GM19099 (cell line): ENCODE data around the gene AP5B1.

Experiments
- POLR2A ChIP-seq: IDR thresholded peaks from 3 replicates; pipeline ENCODE4 v1.6.1; 2011; ENCODE audit warnings: low read depth; ENCODE audit not compliant: insufficient read length; ENCODE audit errors: extremely low read depth

Gene AP5B1, protein sequence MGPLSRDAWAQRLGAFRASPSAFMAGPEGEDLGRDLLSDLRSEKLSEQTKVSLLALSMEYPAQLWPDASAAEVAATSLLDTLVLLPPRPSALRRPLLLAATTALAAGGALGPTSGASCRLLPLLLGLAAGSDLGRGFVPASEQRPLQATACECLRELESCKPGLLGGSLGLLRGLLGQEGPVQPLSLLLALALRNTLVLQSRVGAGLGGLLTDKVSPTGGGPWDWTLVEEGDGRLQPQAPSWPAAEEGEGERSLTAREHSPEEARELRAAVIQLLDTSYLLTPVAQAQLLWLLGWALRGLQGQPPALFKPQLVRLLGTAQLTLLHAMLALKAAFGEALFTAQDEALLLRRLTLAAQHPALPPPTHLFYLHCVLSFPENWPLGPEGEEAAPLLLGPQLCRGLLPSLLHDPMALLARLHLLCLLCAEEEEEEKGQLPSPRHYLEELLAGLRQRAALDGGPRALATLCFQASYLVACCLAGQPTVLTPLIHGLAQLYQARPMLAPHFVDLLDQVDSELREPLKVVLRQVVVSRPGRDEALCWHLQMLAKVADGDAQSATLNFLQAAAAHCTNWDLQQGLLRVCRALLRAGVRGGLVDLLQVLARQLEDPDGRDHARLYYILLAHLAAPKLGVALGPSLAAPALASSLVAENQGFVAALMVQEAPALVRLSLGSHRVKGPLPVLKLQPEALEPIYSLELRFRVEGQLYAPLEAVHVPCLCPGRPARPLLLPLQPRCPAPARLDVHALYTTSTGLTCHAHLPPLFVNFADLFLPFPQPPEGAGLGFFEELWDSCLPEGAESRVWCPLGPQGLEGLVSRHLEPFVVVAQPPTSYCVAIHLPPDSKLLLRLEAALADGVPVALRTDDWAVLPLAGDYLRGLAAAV

DNA sequence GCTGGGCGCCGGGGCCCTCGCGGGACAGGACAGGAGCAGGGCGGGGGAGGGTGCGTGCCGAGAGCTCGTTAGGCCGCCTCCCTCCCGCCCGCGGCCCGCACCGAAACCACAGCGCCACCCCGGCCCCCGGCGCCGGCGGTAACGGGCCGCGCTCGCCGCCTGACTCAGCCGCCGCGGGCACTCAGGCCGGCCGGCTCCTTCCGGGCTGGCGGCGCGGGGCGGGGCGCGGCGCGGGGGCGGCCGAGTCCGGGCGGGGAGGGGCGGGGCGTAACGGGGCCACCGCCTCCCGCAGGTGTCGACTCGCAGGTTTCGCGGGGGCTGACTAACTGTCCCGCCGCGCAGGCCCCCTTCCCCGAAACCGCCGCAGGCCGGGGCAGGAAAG is at the start of gene AP5B1:
AP5B1 (minus strand) TSS at position 207 of the 382 bp plus-strand sequence. CDS start 385 bp downstream, outside the sequence.
- peak; percentile 61 for TF ChIP-seq POLR2A

DNA sequence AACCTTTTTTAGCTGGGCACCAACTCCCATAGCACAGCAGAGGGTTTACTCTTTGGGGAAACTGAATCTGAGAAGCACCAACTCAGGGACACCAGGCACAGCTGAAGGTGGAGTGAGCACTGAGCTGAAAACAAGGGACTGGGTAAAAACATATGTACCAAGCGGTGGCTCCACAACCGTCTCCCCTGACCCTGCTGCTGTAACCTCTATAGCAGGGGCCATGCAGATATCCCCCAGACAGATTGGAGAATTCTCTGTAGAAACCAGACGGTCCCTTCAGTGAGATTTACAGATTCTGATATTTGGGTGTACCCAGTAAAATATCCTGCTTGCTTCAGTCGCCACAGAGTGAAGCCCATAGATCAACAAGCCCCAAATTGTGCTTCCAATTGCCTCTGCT is 48.7 kb upstream of the AP5B1 start:
- TF ChIP-seq POLR2A: no peak

DNA sequence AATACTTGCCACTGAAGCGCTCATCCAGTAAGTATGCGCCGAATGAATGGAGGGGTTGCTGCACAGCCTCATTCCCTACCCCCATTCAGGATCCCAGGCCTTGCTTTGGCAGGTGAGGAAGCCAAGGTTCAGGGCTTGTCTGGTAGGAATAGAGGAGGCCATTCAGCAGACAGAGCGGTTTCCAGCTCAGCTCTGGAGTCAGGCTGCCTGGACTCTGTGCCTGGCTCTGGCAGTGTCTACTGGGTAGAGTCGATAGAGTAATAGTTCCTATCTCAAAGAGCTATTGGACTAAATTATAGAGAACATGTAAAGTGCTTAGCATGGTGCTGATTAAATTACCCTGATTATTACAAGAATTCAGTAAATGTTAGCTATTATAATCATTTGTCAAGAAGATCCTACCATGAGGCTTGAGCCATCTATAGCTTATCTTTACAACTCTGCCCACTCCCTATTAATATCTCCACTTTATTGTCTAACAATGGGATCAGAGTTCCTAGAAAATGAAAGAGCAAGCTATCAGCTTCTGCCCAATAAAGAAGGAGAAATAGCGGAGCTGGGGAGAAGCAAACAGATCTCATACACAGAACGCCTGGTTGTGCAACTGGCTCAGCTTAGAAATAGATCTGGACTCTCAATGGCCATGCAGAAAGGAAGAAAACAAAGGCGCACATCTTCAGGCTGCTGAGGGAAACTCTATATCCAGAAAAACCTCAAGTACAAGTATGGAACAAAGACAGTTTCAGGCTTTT is 46.4 kb upstream of the AP5B1 start:
- no peak for TF ChIP-seq POLR2A

DNA sequence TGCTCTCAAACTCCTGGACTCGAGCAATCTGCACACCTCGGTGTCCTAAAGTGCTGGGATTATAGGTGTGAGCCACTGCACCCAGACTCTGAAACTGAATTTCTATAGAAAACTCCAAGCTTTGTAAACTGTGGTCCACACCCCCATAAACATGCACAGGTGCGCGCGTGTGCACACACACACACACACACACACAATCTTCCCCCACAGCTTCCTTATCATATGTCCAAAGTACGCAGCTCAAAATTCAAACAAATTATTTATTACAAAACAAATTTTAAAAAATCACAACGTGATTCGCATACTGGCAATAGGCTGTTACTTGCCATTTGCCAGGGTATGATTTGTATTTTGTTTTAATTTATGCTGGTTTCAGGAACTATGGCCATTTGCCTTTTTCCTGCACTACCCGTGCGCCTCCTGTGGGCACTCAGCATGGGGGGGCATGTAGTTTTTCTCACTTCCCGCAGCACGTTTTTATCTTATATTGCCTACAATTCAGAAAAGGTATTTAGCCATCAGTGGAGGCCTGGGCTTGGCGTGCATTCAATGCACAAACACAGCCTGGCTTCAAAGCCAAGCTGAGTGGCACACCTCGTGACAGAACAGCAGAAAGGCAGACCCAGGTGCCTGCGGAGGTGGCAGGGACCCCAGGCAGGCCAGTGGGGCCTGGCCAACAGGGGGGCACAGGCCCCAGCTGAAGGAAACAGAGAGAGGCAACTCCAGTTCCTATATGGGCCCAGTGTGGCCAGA is 42.2 kb upstream of the AP5B1 start:
- TF ChIP-seq POLR2A: no peak

DNA sequence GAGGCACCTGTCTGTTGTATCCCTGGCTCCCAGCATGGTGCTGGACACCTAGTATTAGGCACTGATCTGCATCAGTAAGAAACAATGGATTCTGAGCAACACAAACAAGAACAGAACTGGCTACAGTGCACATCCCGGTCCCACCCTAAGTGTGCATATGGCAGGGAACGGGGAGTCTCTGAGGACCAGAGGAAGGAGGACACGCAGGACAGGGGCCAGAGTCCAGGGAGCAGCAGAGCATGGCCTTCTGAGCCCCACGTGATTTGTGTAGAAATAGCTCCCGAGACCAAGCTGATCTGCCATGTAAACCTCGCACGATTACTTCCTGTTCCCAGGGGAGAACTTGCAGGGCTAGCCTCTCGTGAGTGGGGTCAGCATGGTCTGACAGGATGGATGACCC is 40.3 kb upstream of the AP5B1 start:
- TF ChIP-seq POLR2A: no peak

DNA sequence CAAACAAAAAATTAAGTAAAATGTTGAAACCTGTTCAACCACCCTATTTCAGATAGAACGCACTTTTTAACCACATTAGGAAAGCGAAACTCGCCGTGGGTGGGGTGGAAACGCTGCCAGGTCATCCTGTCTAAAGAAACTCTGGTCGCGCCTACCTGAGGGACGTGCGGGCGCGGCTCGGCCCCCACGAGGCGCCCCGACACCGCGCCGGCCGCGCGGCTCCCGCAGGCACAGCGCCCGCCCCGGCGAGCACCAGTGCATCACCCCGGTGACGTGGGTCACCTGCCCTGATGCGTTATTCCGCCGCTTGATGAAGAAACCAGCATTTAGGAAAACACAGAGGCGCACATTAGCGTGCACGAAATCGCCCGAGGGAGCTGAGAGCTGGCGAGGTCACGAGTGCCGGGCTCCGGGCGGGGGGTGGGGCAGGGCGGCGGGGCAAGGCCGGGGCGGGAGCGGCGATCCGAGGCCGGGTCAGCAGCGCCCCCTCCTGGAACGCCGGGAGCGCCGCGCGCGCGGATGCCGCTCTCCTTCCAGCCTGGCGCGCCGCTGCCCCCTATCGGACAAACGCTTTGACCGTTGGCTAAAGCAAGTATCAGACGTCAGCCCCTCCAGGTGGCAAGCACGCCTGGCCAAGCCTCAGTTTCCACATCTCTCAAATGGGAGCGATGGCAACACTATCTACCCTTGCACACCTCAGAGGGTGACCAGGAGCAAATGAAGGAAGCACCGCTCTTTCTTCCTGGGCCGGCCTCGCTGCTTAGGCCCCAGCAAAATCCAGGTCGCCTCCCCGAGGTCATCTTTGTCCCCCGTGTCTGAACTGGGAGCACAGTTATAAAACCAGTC is 37.3 kb upstream of the AP5B1 start:
- peak; percentile 44 for TF ChIP-seq POLR2A

DNA sequence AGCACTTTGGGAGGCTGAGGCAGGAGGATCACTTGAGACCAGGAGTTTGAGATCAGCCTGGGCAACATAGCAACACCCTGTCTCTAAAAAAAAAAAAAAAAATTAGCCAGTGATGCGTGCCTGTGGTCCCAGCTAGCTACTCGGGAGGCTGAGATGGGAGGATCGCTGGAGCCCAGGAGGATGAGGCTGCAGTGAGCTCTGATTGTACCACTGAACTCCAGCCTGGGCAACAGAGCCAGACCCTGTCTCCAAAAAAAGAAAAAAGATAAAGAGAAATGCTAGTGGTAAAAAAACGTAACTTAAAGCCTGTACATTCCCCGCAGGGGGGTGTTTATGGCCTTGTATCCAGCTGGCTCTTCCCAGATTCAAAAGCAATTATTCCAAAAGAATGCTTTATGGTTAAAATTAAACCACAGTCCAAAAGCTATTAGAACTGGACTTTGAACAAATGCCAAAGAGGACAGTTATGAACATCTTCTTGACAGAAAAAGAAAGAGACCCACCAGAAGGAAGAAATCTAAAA is 36.6 kb upstream of the AP5B1 start:
- TF ChIP-seq POLR2A: no peak

DNA sequence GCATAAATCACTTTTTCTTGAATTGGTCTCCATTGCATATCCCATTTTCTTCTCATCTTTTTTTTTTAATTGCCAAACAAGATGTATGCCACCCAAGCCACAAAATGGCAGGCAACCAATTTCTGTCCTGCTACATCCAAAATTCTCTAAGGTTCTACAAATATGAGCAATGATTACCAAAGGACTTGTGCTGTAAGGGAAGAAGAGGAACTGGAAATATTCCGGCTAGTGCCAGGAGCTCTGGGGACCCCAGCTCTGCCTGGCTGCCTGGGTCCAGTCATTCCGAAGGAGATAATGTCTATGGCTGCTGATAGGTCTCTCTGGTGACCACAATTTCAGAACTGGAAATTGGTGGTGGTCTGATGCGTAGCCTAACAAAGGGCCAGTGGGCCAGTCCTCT is 35.9 kb upstream of the AP5B1 start:
- TF ChIP-seq POLR2A: no peak

DNA sequence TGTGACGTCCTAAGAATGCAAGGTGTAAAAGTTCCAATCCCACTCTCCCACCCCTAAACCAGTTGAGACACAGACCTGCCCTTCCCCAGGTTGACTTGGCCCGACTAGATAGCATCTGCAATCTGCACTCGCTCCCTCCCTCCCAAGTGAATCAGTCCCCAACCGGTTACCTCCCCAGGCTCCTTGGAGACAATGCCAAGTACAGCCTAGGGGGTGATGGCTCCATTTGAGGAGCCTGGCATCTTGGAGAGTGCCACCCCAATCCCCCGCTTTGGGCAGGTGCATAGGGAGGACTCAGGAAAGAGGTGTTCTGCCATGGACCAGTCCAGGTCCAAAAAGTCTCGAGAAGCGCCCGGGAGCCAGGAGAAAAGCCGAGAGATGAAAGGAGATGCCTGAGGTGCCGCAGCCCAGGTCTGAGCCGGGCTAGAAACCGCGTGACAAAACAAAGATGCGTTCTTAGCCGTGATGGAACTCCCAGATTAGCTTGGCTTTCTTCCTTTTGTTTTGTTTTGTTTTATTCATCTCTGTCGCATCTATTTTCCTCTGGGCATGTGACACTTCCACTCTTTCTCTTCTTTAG is 34.3 kb upstream of the AP5B1 start:
- no peak for TF ChIP-seq POLR2A

DNA sequence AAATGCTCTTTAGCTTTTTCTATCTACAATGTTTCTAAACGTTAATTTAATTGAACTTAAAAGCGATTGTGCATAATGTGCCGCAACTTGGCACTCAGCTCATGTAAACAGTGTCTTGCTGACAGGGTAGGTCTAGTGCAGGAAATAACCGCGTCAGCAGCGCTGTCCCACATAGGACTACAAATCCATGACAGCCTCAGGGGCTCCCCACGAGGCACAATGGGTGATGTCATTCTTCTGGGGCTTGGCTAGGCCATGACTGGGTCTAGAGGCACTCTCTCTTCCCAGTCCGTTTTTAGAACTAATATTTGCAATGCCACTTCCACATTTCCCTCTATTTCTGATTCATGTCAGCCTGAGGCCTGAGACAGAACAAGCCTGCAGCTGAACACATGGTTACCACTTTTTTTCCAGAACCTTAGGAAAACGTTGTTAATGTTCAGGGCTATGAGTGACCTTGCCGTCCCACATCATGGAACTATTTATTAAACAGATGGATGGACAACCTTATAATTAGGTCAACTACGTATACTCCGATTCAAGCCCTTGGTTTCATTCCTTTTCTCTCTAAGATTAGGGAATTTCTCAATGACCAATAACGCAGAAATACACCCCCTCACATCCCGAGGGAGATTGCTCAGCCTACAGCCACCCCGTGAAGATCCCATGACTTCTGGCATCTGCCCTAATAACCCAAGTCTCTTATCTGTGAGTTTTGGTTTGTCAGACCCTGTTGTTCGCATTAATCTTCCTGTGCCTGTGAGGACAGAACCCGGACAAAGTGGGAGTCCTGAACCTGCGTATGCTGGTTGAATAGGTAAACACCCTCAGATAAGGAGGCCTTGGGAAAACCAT is 33.6 kb upstream of the AP5B1 start:
- no peak for TF ChIP-seq POLR2A

DNA sequence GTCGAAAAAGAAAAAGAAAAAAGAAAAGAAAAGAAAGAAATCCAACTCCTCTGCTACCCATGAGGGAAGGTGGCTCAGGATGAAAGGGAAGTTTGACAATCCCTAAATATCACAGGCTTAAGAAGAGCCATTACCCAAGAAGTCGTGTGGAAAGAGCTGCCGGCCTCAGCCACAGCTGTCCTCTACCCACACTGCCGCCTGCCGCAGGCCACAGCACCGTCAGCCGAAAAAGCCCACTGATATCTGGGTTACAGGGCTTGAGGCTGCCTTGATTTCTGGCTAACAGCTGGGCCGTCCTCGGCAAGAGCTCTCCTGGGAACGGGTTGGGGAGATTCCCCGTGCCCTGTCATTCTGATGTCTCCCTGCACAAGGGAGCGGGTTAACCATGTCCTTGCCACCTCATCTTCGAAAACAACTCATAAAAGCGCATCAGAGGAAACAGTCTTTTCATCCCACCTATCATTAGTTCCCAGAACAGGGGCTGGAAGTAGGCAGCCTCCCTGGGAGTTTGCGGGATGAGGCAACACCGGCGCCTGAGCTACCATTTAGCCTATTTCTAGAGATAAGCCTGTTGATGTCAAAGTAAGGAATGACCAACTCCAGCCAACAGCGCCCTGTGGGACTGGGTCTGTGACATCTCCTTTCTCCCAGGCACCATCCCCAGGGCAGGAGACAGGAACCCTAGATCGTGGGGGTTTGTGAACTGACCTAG is 31.1 kb upstream of the AP5B1 start:
- no peak for TF ChIP-seq POLR2A
